ENCODE data around the gene BUB1.

DNA sequence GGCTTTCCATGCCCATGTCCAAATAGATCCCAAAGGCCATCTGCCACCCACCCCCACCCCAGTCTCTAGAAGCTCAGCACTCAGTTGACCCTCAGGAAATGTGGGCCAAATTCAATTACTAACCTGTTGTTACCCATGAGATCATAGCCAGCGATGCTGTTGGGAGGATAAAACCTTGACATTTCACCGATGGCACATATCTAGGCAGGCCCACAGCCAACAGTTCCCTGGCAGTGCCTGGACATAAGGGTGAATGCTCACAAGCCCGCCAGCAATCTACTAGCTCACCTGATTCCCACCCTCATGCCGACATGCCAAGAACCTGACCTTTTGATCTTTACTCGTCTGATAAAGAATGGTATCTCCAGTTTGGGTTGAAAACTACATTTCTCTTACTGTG lies 42.7 kb upstream of the BUB1 start:
- no peak for TF ChIP-seq POLR2AphosphoS5 (IDR thresholded peaks at IDR 0.05; ENCODE audit: low read depth, low read length)
- TF ChIP-seq, protein P1, sequence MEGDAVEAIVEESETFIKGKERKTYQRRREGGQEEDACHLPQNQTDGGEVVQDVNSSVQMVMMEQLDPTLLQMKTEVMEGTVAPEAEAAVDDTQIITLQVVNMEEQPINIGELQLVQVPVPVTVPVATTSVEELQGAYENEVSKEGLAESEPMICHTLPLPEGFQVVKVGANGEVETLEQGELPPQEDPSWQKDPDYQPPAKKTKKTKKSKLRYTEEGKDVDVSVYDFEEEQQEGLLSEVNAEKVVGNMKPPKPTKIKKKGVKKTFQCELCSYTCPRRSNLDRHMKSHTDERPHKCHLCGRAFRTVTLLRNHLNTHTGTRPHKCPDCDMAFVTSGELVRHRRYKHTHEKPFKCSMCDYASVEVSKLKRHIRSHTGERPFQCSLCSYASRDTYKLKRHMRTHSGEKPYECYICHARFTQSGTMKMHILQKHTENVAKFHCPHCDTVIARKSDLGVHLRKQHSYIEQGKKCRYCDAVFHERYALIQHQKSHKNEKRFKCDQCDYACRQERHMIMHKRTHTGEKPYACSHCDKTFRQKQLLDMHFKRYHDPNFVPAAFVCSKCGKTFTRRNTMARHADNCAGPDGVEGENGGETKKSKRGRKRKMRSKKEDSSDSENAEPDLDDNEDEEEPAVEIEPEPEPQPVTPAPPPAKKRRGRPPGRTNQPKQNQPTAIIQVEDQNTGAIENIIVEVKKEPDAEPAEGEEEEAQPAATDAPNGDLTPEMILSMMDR (IDR thresholded peaks at IDR 0.05; ENCODE audit: control extremely low read depth in 1 of 3, insufficient read depth in 1 of 3, low read depth in 1 of 3, low read length in 3 of 3), result no peak
- TF ChIP-seq EP300 (IDR thresholded peaks at IDR 0.05; ENCODE audit: borderline replicate concordance in 1 of 2, low read depth in 2 of 2, low read length in 2 of 2), result no peak
- no peak for TF ChIP-seq SRF (IDR thresholded peaks at IDR 0.05; ENCODE audit: low read depth, low read length)
- no peak for TF ChIP-seq POLR2A (IDR thresholded peaks at IDR 0.05; ENCODE audit: control extremely low read depth in 1 of 2, low read depth in 2 of 2, low read length in 2 of 2)
- TF ChIP-seq, protein P2, sequence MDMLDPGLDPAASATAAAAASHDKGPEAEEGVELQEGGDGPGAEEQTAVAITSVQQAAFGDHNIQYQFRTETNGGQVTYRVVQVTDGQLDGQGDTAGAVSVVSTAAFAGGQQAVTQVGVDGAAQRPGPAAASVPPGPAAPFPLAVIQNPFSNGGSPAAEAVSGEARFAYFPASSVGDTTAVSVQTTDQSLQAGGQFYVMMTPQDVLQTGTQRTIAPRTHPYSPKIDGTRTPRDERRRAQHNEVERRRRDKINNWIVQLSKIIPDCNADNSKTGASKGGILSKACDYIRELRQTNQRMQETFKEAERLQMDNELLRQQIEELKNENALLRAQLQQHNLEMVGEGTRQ (IDR thresholded peaks at IDR 0.05; ENCODE audit: low read length), result no peak
- no peak for TF ChIP-seq SP1 (IDR thresholded peaks at IDR 0.05; ENCODE audit: low read depth, low read length)
- TF ChIP-seq SUZ12 (IDR thresholded peaks at IDR 0.05; ENCODE audit: low read length), result no peak
- no peak for TF ChIP-seq ATF3 (IDR thresholded peaks at IDR 0.05; ENCODE audit: insufficient read depth, low read depth, low read length)
